OCI-LY3 (cell line): ENCODE results near the gene F8.

Experiments
- H2AFZ ChIP-seq: fragments of 200-600, 300-600 bp; shearing (Covaris generic); 2 replicates; pipeline ENCODE4 v1.6.0; 2014; ENCODE audit warnings: antibody characterized with exemption, low read depth, low read length
- H3K27ac ChIP-seq: fragments of 200-600, 300-600 bp; sonication (generic); 2 replicates; pipeline ENCODE4 v1.5.1; 2014; ENCODE audit warnings: mild to moderate bottlenecking, low read length, moderate library complexity, mixed read lengths
- H3K27me3 ChIP-seq: fragments of 200-600, 300-600 bp; sonication (generic); 2 replicates; pipeline ENCODE4 v1.6.1; 2014; ENCODE audit warnings: low read depth, low read length, mixed read lengths
- H3K36me3 ChIP-seq: fragments of 200-600, 300-600 bp; sonication (generic); replicated peaks from 2 replicates; pipeline ENCODE3; 2014; ENCODE audit warnings: low read depth, low read length, mixed read lengths
- H3K4me1 ChIP-seq: fragments of 300-600, 200-600 bp; sonication (generic); 2 replicates; pipeline ENCODE4 v1.6.1; 2014; ENCODE audit warnings: low read length, mixed read lengths
- H3K4me2 ChIP-seq: fragments of 200-600, 300-600 bp; sonication (generic); 2 replicates; pipeline ENCODE4 v1.6.1; 2014; ENCODE audit warnings: low read length, mixed read lengths
- H3K4me3 ChIP-seq: fragments of 300-600, 200-600 bp; sonication (generic); 2 replicates; pipeline ENCODE4 v1.5.1; 2014; ENCODE audit warnings: antibody characterized with exemption, mild to moderate bottlenecking, low read length, moderate library complexity
- H3K79me2 ChIP-seq: fragments of 300-600, 200-600 bp; shearing (Covaris generic); 2 replicates; pipeline ENCODE4 v1.6.1; 2014; ENCODE audit warnings: mild to moderate bottlenecking, low read length, mixed read lengths
- H3K9ac ChIP-seq: fragments of 300-600, 200-600 bp; shearing (Covaris generic); 2 replicates; pipeline ENCODE4 v1.6.0; 2014; ENCODE audit warnings: mild to moderate bottlenecking, low read length, moderate library complexity
- H3K9me3 ChIP-seq: fragments of 200-600, 300-600 bp; shearing (Covaris generic); 2 replicates; pipeline ENCODE4 v1.6.1; 2014; ENCODE audit warnings: low read length, mixed read lengths; ENCODE audit not compliant: insufficient read depth
- H4K20me1 ChIP-seq: fragments of 200-600, 300-600 bp; sonication (generic); 2 replicates; pipeline ENCODE4 v1.6.1; 2016; ENCODE audit warnings: low read length, mixed read lengths; ENCODE audit not compliant: insufficient read depth
- CTCF ChIP-seq: fragments of 200-600, 300-600 bp; sonication (generic); IDR thresholded peaks from 2 replicates; pipeline ENCODE4 v1.5.1; 2014; ENCODE audit warnings: antibody characterized with exemption, low read length, low read depth
- EZH2phosphoT487 ChIP-seq: fragments of 200-600 bp; shearing (Covaris generic); IDR thresholded peaks from 2 replicates; pipeline ENCODE4 v1.6.1; 2018; ENCODE audit warnings: antibody characterized with exemption, mixed run types, low read depth

Gene F8

DNA sequence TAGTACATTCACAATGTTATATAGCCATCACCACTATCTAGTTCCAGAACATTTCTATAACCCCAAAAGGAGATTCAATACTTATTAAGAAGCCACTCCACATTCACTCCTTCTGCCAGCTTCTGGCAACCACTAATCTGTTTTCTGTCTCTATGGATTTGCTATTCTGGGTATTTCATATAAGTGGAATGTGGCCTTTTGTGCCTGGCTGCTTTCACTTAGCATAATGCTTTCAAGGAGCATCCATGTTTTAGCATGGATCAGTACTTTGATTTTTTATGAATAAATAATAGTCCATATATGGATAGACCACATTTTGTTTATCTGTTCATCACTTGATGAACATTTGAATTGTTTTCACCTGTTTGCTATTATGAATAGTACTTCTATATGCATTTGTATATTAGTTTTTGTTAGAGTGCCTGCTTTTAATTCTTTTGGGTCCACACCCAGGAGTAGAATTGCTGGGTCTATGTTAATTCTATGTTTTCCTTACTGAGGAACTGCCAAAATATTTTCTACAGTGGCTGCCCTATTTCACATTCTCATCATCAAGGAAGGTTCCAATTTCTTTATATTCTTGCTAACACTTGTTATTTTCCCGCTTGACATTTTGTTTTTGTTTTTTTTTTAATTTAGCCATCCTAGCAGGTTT is 171.4 kb downstream of the F8 start:
- H3K4me2 ChIP-seq, result no peak overlapping the region
- no peak overlapping the region for H3K9ac ChIP-seq
- TF ChIP-seq EZH2phosphoT487, result no peak
- H3K79me2 ChIP-seq, result no peaks in the 10 kb centered on the region
- H3K27me3 ChIP-seq, result no peaks in the 10 kb centered on the region
- H4K20me1 ChIP-seq, result no peaks in the 10 kb centered on the region
- no peak overlapping the region for H3K4me3 ChIP-seq
- no peaks in the 10 kb centered on the region for H3K9me3 ChIP-seq
- H3K27ac ChIP-seq, result no peak overlapping the region
- H2AFZ ChIP-seq, result no peak overlapping the region
- no peaks in the 10 kb centered on the region for H3K36me3 ChIP-seq
- H3K4me1 ChIP-seq, result no peaks in the 10 kb centered on the region

GRCh38 chrX:154840856-154841255 is 181.7 kb downstream of the F8 start:
- no peaks in the 10 kb centered on the region for H3K4me1 ChIP-seq
- no peaks in the 10 kb centered on the region for H3K27me3 ChIP-seq
- H4K20me1 ChIP-seq, result no peaks in the 10 kb centered on the region
- TF ChIP-seq EZH2phosphoT487 (no peak), CTCF (peak; percentile 63)
- no peak overlapping the region for H2AFZ ChIP-seq
- no peaks in the 10 kb centered on the region for H3K9me3 ChIP-seq
- no peak overlapping the region for H3K27ac ChIP-seq
- H3K4me2 ChIP-seq, result no peak overlapping the region
- no peaks in the 10 kb centered on the region for H3K79me2 ChIP-seq
- H3K9ac ChIP-seq, result no peak overlapping the region
- H3K4me3 ChIP-seq, result no peak overlapping the region
- H3K36me3 ChIP-seq, result no peaks in the 10 kb centered on the region

- no peaks in the 10 kb centered on the region for H3K79me2 ChIP-seq
- TF ChIP-seq EZH2phosphoT487 (no peak), CTCF (no peak)
- no peak overlapping the region for H3K4me3 ChIP-seq
- no peaks in the 10 kb centered on the region for H3K9me3 ChIP-seq
- H3K27ac ChIP-seq, result no peak overlapping the region
- no peaks in the 10 kb centered on the region for H3K27me3 ChIP-seq
- H3K9ac ChIP-seq, result no peak overlapping the region
- H2AFZ ChIP-seq, result no peak overlapping the region
- H3K36me3 ChIP-seq, result no peaks in the 10 kb centered on the region
- no peaks in the 10 kb centered on the region for H4K20me1 ChIP-seq
- H3K4me1 ChIP-seq, result no peaks in the 10 kb centered on the region
- H3K4me2 ChIP-seq, result no peak overlapping the region
Observed at GRCh38 chrX:154836163-154836562, 186.4 kb downstream of the F8 start.

DNA sequence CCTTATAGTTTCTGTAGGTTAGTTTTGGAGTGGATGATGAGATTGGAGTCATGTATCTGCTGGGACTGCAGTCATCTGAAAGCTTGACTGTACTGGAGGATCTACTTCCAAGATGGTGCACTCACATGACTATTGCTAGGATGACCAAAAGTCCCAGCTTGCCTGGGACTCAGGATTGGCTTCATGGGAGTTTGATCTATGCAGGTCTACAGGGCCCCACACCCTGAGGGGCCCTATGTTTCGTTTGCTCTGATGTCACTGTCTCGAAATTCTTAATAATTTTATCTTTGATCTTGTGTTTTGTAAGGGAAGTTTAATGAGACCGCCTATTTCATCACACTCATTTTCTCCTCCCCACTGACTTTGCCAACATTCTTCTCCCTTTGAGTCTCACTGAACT is 188.0 kb downstream of the F8 start, which contains the start of gene SMIM9:
Gene SMIM9 (minus strand): TSS at position 101 of the 400 bp plus-strand sequence. CDS start 3,806 bp downstream, outside the sequence.
- no peaks in the 10 kb centered on the region for H3K36me3 ChIP-seq
- no peaks in the 10 kb centered on the region for H3K27me3 ChIP-seq
- peaks cover 1% of the 10 kb centered on the region for H3K4me1 ChIP-seq
- H3K9me3 ChIP-seq, result no peaks in the 10 kb centered on the region
- no peak within 1 kb of the TSS for H3K9ac ChIP-seq
- no peaks in the 10 kb centered on the region for H4K20me1 ChIP-seq
- no peak within 1 kb of the TSS for H3K27ac ChIP-seq
- TF ChIP-seq CTCF (no peak), EZH2phosphoT487 (no peak)
- no peak within 1 kb of the TSS for H3K4me2 ChIP-seq
- no peak within 1 kb of the TSS for H2AFZ ChIP-seq
- H3K79me2 ChIP-seq, result no peaks in the 10 kb centered on the region
- no peak within 1 kb of the TSS for H3K4me3 ChIP-seq
